GF-D8 (cell line): Measurements from ENCODE around the gene CHRNA5.

Source experiments
- DNase-seq: peaks from one replicate; lab custom pipeline; 2025; lab: John Stamatoyannopoulos, UW

CHRNA5 gene

GRCh38 chr15:78640527-78641101, 75.3 kb downstream of the CHRNA5 start:
- DNase-seq = no peak

- DNase-seq = no peak
Observed at GRCh38 chr15:78641102-78641748, 75.9 kb downstream of the CHRNA5 start, which contains the start of gene CHRNB4. TSS of gene CHRNB4 (minus strand) at chr15:78641210. CDS start at chr15:78641133, 77 bp downstream.

DNA sequence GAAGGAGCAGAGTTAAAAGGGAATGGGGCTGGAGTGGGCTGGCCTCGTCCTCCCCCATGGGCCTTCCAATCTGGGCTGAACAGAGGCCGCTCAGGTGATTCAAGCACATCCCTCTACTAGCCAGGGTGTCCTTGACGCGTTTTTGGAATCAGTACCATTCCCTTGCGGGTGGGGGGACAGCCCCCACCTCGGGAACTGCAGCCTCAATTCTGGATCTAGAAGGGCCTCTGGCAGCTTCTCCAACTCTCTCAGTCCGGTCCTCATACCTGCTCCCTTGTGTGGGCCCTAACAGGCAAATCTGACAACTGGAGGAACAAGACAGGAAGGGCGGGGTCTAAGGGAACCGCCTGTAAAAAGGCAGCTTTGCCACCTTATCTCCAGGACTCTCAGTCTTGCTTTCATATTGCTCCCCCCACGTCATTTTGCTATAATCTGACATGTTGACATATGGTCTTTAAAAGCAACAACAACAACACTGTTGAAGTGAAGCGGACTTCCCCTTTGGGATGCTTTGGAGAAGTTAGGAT, 76.5 kb downstream of the CHRNA5 start:
- DNase-seq = no peak

DNA sequence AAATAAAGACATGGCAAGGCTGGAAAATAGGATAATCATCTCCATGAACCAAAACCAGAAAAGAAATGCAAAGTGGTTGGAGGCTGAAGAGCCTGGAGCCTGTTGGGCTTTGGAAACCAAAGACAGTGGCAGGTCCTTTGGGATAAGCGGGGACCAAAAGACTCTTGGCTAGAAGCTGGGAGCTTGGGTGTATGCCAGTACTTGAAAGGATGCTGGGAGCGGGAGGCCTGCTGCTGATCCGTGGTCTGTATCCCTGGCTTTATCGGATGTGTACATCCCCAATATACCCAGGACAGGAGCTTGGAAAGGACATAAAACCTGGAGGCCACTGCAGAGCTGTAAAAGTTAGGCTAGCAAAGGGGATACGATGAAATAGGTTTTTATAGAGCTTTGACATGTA, 77.0 kb downstream of the CHRNA5 start:
- no peak for DNase-seq
